Activated CD4-positive, alpha-beta T cell treated with anti-CD3 and anti-CD28 coated beads, Interleukin-2, amount 50 U/mL, for 48 hours (primary cell): Measurements from ENCODE around the gene DPH3.

Experiments
- DNase-seq, 2 experiments: peaks; one replicate each; pipeline ENCODE4 v3.0.0-alpha.2; 2020

The DPH3 gene

DNA sequence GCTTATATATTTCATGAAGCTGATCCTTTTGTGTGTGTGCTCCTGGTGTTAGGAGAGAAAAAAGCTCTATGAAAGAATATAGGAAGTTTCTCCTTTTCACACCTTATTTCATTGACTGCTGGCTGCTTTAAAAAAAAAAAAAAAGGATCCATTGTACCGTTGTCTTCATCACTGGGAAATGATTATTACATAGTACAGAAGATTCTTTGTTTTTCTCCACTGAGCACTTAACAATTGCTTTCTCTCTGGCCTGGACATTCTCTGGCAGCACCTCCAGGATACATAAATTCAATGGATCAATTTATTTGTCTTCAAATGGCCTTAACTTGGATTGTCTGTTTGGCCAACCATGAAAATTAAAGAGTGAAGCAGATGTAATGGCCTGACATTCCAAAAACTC is 37.2 kb downstream of the DPH3 start:
- no peak for DNase-seq

DNA sequence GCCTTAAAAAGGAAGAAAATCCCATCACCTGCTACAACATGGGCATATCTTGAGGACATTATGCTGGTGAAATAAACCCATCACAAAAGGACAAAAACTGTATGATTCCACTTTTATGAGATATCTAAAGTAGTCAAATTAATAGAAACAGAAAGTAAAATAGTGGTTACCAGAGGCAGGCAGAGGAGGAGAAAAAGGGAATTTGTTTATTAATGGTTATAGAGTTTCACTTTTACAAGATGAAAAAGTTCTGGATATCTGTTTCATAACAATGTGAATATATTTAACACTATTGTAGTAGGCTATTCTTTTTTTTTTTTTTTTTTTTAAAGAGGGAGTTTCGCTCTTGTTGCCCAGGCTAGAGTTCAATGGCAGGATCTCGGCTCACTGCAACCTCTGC is 40.4 kb downstream of the DPH3 start:
- no peak for DNase-seq

DNA sequence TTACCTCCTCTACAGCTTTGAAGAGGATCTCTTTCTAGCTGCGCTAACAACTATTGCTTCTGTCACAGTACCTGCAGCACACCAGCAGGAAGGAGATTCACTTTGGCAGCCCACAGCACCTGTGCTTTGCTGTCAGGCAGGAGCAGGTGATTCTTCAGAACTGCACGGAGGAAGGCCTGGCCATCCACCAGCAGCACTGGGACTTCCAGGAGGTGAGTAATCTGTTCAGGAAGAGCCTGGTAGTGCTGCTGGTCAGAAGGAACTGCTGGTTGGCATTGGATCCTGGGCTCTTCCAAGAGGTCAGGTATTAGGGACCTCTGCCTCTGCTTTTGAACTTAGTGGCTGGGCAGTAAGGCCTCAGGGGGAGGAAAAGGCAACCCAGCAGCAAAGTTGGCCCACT is 42.2 kb downstream of the DPH3 start:
- DNase-seq: no peak

DNA sequence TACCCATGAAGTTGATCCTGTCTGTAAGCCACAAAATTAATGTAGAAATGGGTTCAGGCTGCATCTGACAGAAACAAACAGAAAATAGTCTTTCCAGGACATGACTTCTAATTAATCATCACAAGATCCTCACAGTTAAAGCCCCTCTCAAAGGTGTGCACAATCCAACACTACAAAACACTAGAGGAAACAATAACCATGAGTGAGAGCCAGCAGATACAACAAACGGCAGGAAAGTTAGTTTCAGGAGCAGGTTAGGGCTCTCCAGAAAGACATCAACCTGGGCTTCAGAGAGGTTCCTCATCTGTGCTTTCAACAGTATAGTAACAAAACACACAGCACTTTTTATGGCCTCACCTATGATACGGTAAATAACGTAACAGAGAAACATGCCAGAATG is 42.8 kb downstream of the DPH3 start:
- DNase-seq: no peak

DNA sequence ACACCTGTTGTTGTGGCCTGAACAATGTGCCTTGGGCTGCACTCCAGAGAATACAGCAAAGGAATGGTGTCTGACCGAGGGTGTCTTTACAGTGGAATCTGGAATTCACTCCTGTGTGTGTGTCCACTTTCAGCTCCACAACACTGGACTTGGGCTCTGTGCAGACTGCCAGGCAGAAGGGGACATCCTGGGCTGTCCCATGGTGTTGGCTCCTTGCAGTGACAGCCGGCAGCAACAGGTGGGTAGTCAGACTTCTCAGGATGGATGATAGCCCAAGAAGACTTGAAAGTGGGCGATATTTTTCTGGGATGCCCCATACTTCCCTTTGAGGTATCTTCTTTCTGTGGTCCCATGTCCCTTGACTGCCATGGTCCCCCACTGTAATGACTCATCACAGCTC is 45.0 kb downstream of the DPH3 start:
- DNase-seq: no peak

DNA sequence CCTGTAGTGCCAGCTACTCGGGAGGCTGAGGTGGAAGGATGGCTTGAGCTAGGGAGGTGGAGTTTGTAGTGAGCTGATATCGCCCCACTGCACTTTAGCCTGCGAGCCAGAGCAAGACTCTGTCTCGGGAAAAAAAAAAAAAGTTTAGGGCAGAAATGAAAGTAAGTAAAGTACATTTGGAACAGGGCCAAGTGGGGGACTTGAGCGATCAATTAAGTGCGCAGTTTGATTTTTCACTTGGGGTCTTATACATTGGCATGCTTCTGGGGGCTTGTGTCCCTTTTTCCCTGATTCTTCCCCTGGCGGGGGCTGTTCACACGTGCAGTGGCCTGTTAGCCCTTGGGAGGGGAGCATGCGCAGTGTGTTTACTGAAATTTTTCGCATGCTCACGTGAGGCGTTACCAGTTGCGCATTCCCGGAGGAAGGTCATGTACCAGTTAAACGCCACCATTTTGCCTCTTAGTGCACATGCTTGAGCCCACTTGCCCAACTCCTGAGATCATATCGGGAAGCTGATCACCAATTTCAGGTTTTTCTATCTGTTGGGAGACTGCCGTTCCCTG is 48.3 kb downstream of the DPH3 start:
- no peak for DNase-seq

DNA sequence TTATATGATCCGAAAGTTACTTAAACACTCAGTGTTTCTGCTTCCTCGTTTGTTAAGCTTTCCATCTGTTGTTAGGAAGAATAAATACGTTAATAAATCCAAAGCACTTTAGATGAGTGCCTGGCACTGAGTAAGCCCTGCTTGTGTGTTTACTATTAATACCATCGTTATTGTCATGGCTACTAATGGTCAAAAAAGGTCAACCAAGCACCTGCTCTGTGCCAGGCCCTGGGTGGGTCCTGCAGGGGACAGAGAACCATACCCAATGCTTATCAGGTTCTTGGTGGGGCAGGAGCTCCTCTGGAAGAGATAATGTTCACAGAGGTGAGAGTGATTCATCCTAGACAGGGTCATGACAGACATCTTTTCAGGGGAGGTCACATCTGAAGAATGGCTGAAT is 50.4 kb downstream of the DPH3 start:
- no peak for DNase-seq

DNA sequence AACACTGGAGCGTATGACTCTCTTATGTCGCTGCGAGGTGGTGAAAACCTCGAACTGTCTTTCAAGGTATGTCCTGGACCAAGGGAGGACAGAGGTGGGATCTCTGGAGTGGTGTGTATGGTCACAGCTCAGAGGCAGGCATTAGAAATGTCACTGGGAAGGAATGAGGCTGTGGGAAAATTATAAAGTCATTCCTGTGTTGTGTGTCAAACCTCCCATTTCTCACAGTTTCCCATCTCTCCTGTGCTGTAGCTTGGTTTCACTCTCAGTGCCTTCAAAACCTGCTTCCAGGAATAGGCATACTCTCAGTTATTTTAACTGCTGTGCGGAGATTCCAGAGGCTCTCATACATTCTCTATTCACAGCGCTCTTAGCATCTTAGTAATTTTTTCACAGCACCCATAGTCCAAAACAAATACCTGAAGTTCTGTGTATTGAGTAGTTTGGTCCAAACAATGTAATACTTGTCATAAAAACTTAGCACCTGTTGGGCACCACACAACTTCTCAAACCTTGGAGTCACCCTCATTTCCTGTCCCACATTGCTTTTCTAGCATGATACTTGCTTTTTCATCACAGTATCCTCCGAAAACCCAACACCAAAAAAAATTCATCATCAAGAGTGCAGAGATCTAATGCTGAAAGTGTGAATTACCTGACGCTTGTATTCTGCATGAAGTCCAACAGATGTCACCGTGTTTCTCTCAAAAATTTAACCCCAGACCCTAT is 53.4 kb downstream of the DPH3 start:
- no peak for DNase-seq
